OCI-LY7 (cell line): ENCODE results near the gene ZNF205. TPM values are rescaled to one million over a fixed set of nuclear protein-coding genes. Genes with fewer than 3 reads are reported as not detected.
"Not testable (repeated sequence)": the region's sequence is repeated elsewhere in the genome, so short reads cannot be mapped to it uniquely, and the experiment has no call there.

ENCODE experiments used
- BruUV-seq: library from RNA; stranded (reverse); fragments of 400-500 nt; replicated peaks from 2 replicates; lab custom pipeline; 2021; lab: Mats Ljungman, UMichigan
- CTCF ChIA-PET: fragments of 300-600 bp; sonication (Branson Sonifier 250); formaldehyde crosslinking; loops from one replicate; lab custom pipeline; 2022; ENCODE audit warnings: antibody characterized with exemption; ENCODE audit not compliant: unreplicated experiment; lab: Charles Lee
- POLR2A ChIA-PET: fragments of 300-600 bp; sonication (Branson Sonifier 250); formaldehyde crosslinking; loops from one replicate; lab custom pipeline; 2022; ENCODE audit warnings: antibody characterized with exemption; lab: Charles Lee
- DNase-seq: peaks from one replicate; pipeline ENCODE4 v3.0.0-alpha.2; 2015; ENCODE audit warnings: low spot score
- H2AFZ ChIP-seq: fragments of 200-600 bp; sonication (generic), shearing (Covaris generic); 2 replicates; pipeline ENCODE4 v1.6.1; 2014; ENCODE audit warnings: mild to moderate bottlenecking, antibody characterized with exemption, low read length, moderate library complexity
- H3K27ac ChIP-seq: fragments of 200-600 bp; sonication (generic); 2 replicates; pipeline ENCODE4 v1.5.1; 2014; ENCODE audit warnings: mixed run types, low read depth, mild to moderate bottlenecking, moderate library complexity, low read length, inconsistent platforms; ENCODE audit not compliant: poor library complexity, severe bottlenecking
- H3K36me3 ChIP-seq: fragments of 200-600 bp; sonication (generic); 2 replicates; pipeline ENCODE4 v1.6.1; 2014; ENCODE audit warnings: mild to moderate bottlenecking, antibody characterized with exemption, low read length, moderate library complexity, mixed read lengths; ENCODE audit not compliant: insufficient read depth
- H3K4me1 ChIP-seq: fragments of 200-600 bp; sonication (generic); 2 replicates; pipeline ENCODE4 v1.5.1; 2014; ENCODE audit warnings: mild to moderate bottlenecking, low read length; ENCODE audit not compliant: insufficient read depth, poor library complexity, severe bottlenecking
- H3K4me2 ChIP-seq: fragments of 200-600 bp; sonication (generic); 2 replicates; pipeline ENCODE4 v1.6.1; 2014; ENCODE audit warnings: mild to moderate bottlenecking, low read length
- H3K4me3 ChIP-seq: fragments of 200-600 bp; sonication (generic); 2 replicates; pipeline ENCODE4 v1.5.1; 2014; ENCODE audit warnings: mild to moderate bottlenecking, low read depth, low read length; ENCODE audit not compliant: poor library complexity, severe bottlenecking
- H3K79me2 ChIP-seq: fragments of 200-600 bp; sonication (generic); 2 replicates; pipeline ENCODE4 v1.6.1; 2016; ENCODE audit warnings: low read depth, mild to moderate bottlenecking, low read length, moderate library complexity, mixed read lengths; ENCODE audit not compliant: insufficient read depth
- H3K9me2 ChIP-seq: fragments of 200-600 bp; sonication (generic); 2 replicates; pipeline ENCODE4 v1.6.1; 2016; ENCODE audit warnings: mild to moderate bottlenecking, low read length, mixed read lengths; ENCODE audit not compliant: insufficient read depth
- H3K9me3 ChIP-seq: fragments of 200-600 bp; sonication (generic); 2 replicates; pipeline ENCODE4 v1.6.1; 2014; ENCODE audit warnings: mild to moderate bottlenecking, mixed run types, low read length, mixed read lengths
- H4K20me1 ChIP-seq: fragments of 200-600 bp; sonication (generic); 2 replicates; pipeline ENCODE4 v1.6.1; 2014; ENCODE audit warnings: mild to moderate bottlenecking, antibody characterized with exemption, low read length, moderate library complexity, mixed read lengths; ENCODE audit not compliant: insufficient read depth
- CTCF ChIP-seq: fragments of 200-600 bp; sonication (generic); conservative IDR thresholded peaks from 2 replicates; pipeline ENCODE4 v1.5.1; 2014; ENCODE audit warnings: mild to moderate bottlenecking, antibody characterized with exemption, low read length, moderate library complexity, mixed read lengths
- EZH2phosphoT487 ChIP-seq: fragments of 200-600 bp; sonication (generic); IDR thresholded peaks from 2 replicates; pipeline ENCODE4 v1.6.1; 2018; ENCODE audit warnings: low read depth, borderline replicate concordance, mild to moderate bottlenecking, mixed run types, antibody characterized with exemption, low read length, moderate library complexity, mixed read lengths
- intact Hi-C: fragments of 100-400 bp; cut with micrococcal nuclease; formaldehyde crosslinking; loops from one replicate; pipeline ENCODE4 v1.10.0; 2022; ENCODE audit not compliant: unreplicated experiment
- total RNA-seq, 2 experiments: library from RNA; depleted of rRNA in 1 of 2; stranded (reverse); fragments of >200 nt in 1 of 2; shearing (Covaris generic) in 1 of 2; gene quantifications; 2 replicates each; pipeline ENCODE4 v1.2.3, GENCODE V29; 2014 to 2022

The ZNF205 gene
- total RNA-seq, 2 experiments from 2014 or later = 0.30 to 1.2 TPM

- Histone ChIP-seq H3K79me2 (peaks cover 19% of the 10 kb centered on the region), H3K4me2 (no peak overlapping the region), H3K9me2 (no peaks in the 10 kb centered on the region), H3K27ac (no peak overlapping the region), H3K36me3 (peaks cover 6% of the 10 kb centered on the region; the same call in 1 of the 2 replicates), H3K4me3 (no peak overlapping the region), H3K4me1 (peaks cover 7% of the 10 kb centered on the region), H2AFZ (no peak overlapping the region), H3K9me3 (no peaks in the 10 kb centered on the region), H4K20me1 (0 out of 2 replicates have a peak, but pooled peaks cover 3% of the 10 kb centered on the region)
- no peak for DNase-seq
- intact Hi-C loops = no loop called here
- ChIA-PET POLR2A (interaction anchor here (0.6 kb wide), 1 partner anchor 71 kb away, joined by 3 read pairs; no protein-coding TSS in a partner anchor), CTCF (no interaction called here)
- BruUV-seq = no TSS peak
- TF ChIP-seq EZH2phosphoT487 (no peak), CTCF (no peak)
Measured at GRCh38 chr16:3138823-3139426, 26.5 kb downstream of the ZNF205 start.

- H3K4me2 ChIP-seq, DNase-seq, H3K36me3 ChIP-seq, H3K9me2 ChIP-seq, intact Hi-C loops, BruUV-seq, H3K4me3 ChIP-seq, H3K27ac ChIP-seq, H3K9me3 ChIP-seq, H3K4me1 ChIP-seq, CTCF ChIA-PET, H4K20me1 ChIP-seq, H2AFZ ChIP-seq: not testable (repeated sequence)
- POLR2A ChIA-PET = interaction anchor here (0.5 to 0.6 kb wide), 2 partner anchors 70 to 956 kb away, joined by 3 read pairs; no protein-coding TSS in a partner anchor
- H3K79me2 ChIP-seq = peaks cover 13% of the 10 kb centered on the region; the same call in 1 of the 2 replicates
Measured at GRCh38 chr16:3139561-3139960, 27.2 kb downstream of the ZNF205 start.

- Histone ChIP-seq H4K20me1 (no peaks in the 10 kb centered on the region), H3K9me3 (no peaks in the 10 kb centered on the region), H3K27ac (no peak overlapping the region), H2AFZ (no peak overlapping the region), H3K36me3 (peaks cover 6% of the 10 kb centered on the region; the same call in 1 of the 2 replicates), H3K79me2 (peaks cover 5% of the 10 kb centered on the region; the same call in 1 of the 2 replicates), H3K4me1 (peaks cover 6% of the 10 kb centered on the region), H3K9me2 (no peaks in the 10 kb centered on the region), H3K4me2 (no peak overlapping the region), H3K4me3 (no peak overlapping the region)
- TF ChIP-seq CTCF (no peak), EZH2phosphoT487 (no peak)
- ChIA-PET POLR2A (no interaction called here), CTCF (no interaction called here)
- no peak for DNase-seq
- BruUV-seq = no TSS peak
- intact Hi-C loops = no loop called here
Measured at GRCh38 chr16:3140603-3141427, 28.4 kb downstream of the ZNF205 start.
